HG03097 (cell line): Measurements from ENCODE around the gene RAMACL.
"Not testable (repeated sequence)": the region's sequence is repeated elsewhere in the genome, so short reads cannot be mapped to it uniquely, and the experiment has no call there.

ENCODE experiments used
- ATAC-seq: cut with Tn5 transposase; IDR thresholded peaks from one replicate; pipeline ENCODE4 v1.9.1; 2021; ENCODE audit not compliant: unreplicated experiment, low FRiP score

RAMACL gene

DNA sequence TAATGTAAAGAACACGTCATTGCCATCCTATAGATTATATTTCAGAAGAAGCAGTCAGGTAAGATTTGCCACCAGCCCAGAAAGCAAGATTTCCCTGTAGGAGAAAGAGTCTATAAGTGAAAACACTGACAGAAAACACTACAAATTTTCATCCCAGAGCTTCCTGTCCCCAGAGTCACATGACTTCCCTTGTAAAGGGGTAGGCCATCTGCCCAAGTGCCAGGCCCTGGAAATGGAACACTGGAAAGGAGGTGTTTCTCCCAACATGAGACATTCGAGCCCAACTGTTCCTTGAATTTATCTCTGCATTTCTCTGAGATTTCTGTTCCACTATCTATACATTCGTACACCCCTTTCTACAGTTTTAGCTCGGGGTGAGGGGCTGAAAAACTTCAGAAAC, 46.9 kb downstream of the RAMACL start:
- ATAC-seq: no peak

DNA sequence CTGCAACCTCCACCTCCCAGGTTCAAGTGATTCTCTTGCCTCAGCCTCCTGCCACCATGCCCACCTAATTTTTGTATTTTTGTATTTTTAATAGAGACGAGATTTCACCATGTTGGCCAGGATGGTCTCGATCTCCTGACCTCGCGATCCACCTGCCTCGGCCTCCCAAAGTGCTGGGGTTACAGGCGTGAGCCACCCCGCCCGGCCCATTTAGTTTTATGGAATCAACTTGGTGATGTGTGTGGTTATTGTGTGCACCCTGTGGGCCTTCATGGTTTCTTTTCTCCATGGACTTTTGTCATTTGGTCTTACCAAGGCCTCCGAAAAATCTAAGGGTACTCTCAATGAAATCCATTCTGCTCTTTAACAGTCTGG, 47.5 kb downstream of the RAMACL start:
- not testable (repeated sequence) for ATAC-seq

DNA sequence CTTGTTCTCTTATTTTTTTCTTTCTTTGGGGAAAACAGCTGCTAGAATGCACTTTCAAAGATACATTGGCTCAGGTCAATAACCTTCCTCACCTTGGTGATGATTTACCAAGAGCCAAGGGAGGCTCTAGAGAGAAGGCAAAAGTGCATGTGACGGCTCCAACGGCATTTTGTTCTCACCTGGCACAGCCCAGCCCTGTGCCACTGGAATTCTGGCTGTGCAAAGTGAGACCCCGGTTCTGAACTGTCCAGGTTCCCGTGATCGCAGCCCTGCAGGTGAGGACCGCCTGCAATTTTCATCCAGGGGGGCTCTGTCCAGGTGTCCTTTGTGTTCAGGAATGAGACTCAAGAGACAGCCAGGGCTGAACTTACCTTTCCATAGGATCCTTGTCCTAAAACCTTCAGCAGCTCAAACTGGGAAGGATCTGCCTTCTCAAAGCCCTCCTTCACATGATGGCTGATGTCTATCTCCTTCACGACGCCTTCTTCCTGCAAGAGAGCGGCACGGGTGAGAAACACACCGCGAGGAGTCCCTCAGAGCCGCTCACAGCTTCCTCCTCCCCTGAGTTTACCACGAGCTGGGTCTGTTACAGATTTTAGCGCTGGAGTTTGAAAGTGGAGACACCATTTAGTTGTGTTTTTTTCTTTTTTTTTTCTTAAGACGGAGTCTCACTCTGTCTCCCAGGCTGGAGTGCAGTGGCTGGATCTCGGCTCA, 48.0 kb downstream of the RAMACL start:
- no peak for ATAC-seq

DNA sequence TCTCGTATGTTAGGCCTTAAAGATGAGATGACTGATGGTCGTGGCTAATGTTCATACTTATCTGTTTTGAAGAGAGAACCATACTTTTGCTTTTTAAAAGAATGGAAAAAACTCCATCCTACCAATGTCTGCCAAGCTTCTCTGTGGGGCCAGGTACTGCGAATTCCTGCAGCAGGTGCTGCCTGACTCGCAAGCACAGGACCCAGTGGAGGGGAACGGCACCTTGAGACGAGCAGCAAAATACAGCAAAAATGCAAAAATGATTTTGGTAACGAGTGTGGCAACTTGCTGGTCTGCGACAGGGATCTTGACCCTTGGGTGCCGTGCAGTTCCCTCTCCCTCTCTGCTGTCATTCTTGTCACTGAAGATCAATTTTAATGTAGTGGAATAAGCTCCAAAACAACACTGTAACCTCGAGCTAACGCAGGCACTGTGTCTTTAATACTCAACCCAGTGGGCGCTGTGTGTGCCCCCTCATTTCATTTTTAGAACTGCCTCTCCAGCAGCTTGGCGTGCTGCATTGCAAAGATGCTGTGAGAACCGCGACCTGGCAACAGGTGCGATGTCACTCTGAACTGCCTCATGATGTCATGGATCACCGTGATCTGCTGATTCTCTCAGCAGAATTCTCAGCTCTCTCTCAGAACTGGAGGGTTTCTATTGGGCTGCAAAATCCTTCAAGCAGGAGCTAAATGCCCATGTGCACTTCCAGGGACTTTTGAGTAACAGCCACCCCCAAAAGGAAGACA, 51.6 kb downstream of the RAMACL start:
- ATAC-seq: no peak

DNA sequence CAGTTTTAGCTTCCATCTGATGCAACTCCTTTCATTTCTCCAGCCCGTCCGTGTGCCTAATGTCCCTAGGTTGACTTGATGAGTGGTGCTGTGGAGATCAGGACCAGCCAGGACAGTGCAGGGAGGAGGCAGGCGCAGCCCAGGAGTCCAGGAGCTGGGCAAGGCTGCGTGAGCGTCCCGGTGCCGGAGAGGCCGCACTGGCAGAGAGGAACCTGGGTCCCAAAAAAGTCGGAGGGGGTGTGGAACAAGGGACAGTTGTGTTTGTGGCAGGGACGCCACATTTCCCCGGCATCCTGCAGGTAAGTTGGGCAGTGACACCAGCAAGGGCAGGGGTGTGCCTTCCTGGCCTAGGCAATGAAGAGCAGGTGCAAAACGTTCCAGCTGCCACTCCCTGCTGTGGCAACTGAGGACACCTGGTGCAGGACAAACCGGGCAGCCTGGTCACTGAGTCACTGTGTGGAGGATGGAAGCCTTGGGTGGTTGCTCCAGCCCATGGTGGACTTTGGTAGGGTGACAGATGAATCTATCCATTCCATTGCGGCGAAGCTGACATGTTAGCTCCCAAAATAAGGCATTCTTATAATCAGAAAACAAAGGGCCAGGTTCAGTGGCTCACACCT, 53.2 kb downstream of the RAMACL start:
- ATAC-seq: no peak
